Colonic mucosa (tissue), 4 donors: ENCODE results near the gene DDX55. TPM values are rescaled to one million over a fixed set of nuclear protein-coding genes. Genes with fewer than 3 reads are reported as not detected.

Experiments
- DNase-seq: peaks from one replicate; pipeline ENCODE4 v3.0.0-alpha.2; 2020
- H3K27ac ChIP-seq: fragments of 200-600 bp; one replicate; pipeline ENCODE4 v1.8.0; 2021
- H3K27me3 ChIP-seq: fragments of 200-600 bp; one replicate; pipeline ENCODE4 v1.8.0; 2021
- H3K36me3 ChIP-seq: fragments of 200-600 bp; one replicate; pipeline ENCODE4 v1.8.0; 2021
- H3K4me1 ChIP-seq: fragments of 200-600 bp; one replicate; pipeline ENCODE4 v1.8.0; 2021; ENCODE audit warnings: mild to moderate bottlenecking
- H3K4me3 ChIP-seq: fragments of 200-600 bp; one replicate; pipeline ENCODE4 v1.8.0; 2021
- H3K9ac ChIP-seq, 2 donors: one replicate each; pipeline ENCODE4 v1.7.0; 2013; ENCODE audit warnings: control low read depth in 2 of 2, low read depth in 2 of 2, low read length in 2 of 2
- H3K9me3 ChIP-seq: fragments of 200-600 bp; one replicate; pipeline ENCODE4 v1.8.0; 2021
- CTCF ChIP-seq: fragments of 200-600 bp; IDR thresholded peaks from one replicate; pipeline ENCODE4 v1.8.0; 2022; ENCODE audit warnings: antibody characterized with exemption, mild to moderate bottlenecking
- intact Hi-C: fragments of 100-400 bp; cut with DNase I; formaldehyde crosslinking; loops from one replicate; pipeline ENCODE4 v1.14.1; 2022
- total RNA-seq, 2 donors: library from RNA; stranded (reverse); fragmentation: NEBNext Ultra II Directional in 1 of 2; extraction: Animal tissue kit (Norgen Biotek cat#: 25700) in 1 of 2; gene quantifications; one replicate each; pipeline ENCODE4 v1.2.1, GENCODE V29; 2021
- donor health status: healthy.
- donor health status: DM: no; HTN: no; CAD: no.
- donor health status: DM: no; HTN: no; CAD: no.

The DDX55 gene
- total RNA-seq, 2 donors from 2014 or later, result 8.1 to 19.7 TPM

- Histone ChIP-seq H3K4me1 (no peaks in the 10 kb centered on the region), H3K36me3 (no peaks in the 10 kb centered on the region), H3K9me3 (no peaks in the 10 kb centered on the region), H3K9ac (no peak overlapping the region), H3K4me3 (no peak overlapping the region), H3K27ac (no peak overlapping the region), H3K27me3 (no peaks in the 10 kb centered on the region)
- no peak for DNase-seq
- intact Hi-C loops, result no loop called here
- TF ChIP-seq CTCF, result no peak
These were observed 58.3 kb downstream of the DDX55 start for GRCh38 chr12:123659996-123660727.

DNA sequence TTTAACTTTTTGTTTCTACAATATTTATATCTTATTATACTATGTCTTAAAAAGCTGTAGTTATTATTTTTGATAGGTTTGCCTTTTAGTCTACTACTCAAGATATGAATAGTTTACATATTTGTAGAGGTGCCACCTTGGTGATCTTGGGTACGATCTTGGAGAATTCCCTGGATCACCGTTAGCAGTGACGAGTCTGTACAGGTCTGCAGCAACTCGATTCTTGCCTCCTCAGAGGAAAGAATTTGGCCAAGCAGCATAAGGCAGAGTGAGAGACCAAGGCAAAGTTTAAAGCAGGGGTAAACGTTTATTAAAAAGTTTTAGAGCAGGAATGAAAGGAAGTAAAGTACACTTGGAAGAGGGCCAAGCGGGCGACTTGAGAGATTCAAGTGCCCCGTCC is 65.9 kb downstream of the DDX55 start:
- DNase-seq, result no peak
- Histone ChIP-seq H3K9ac (no peak overlapping the region), H3K4me1 (no peaks in the 10 kb centered on the region), H3K27me3 (no peaks in the 10 kb centered on the region), H3K36me3 (no peaks in the 10 kb centered on the region), H3K9me3 (no peaks in the 10 kb centered on the region), H3K4me3 (no peak overlapping the region), H3K27ac (no peak overlapping the region)
- intact Hi-C loops, result no loop called here
- TF ChIP-seq CTCF, result no peak

Other genes with a start within 250 kb of the DDX55 start
- 10 to 100 TPM; 36.5 to 37.3 TPM for gene SBNO1, start 237.3 kb upstream of the DDX55 start, total RNA-seq
- 10 to 100 TPM; 38.2 to 59.3 TPM for gene KMT5A, start 218.0 kb upstream of the DDX55 start, total RNA-seq
- 1 to 10 TPM in 1 of 2 donors, under 1 TPM in 1; 0.96 to 2.1 TPM for gene RILPL2, start 165.4 kb upstream of the DDX55 start, total RNA-seq
- 10 to 100 TPM; 17.4 to 23.2 TPM for gene SNRNP35, start 144.0 kb upstream of the DDX55 start, total RNA-seq
- gene RILPL1, start 68.4 kb upstream of the DDX55 start, total RNA-seq, result 1 to 10 TPM; 2.6 to 5.0 TPM
- 100 to 1,000 TPM; 297 to 381 TPM for gene TMED2, start 17.5 kb upstream of the DDX55 start, total RNA-seq
- gene EIF2B1, start 31.6 kb downstream of the DDX55 start, total RNA-seq, result 10 to 100 TPM; 37.3 to 55.4 TPM
- gene GTF2H3, start 31.7 kb downstream of the DDX55 start, total RNA-seq, result 10 to 100 TPM; 22.1 to 27.3 TPM
- 1 to 10 TPM; 6.1 to 7.3 TPM for gene TCTN2, start 69.0 kb downstream of the DDX55 start, total RNA-seq
- 10 to 100 TPM; 26.1 to 36.5 TPM for gene ATP6V0A2, start 110.3 kb downstream of the DDX55 start, total RNA-seq
- gene DNAH10, start 160.2 kb downstream of the DDX55 start, total RNA-seq, result under 1 TPM; 0.32 to 0.35 TPM